HepG2 (cell line): ENCODE measurements around the gene ARHGEF39. TPM values are rescaled to one million over a fixed set of nuclear protein-coding genes. Genes with fewer than 3 reads are reported as not detected.
A peak's percentile ranks its signal among the peaks of the same experiment; 100 is the strongest.

Experiments
- ATAC-seq: fragments of 200-7000 bp; cut with Tn5 transposase; 3 replicates; pipeline ENCODE4 v1.9.1; 2020; ENCODE audit warnings: mild to moderate bottlenecking, moderate library complexity
- BruUV-seq: library from RNA; stranded (reverse); fragments of 400-500 nt; replicated peaks from 2 replicates; lab custom pipeline; 2021; lab: Mats Ljungman, UMichigan
- CTCF ChIA-PET: fragments of 300-600 bp; formaldehyde crosslinking; extraction: SDS; loops from one replicate; lab custom pipeline; 2021; ENCODE audit warnings: low total read pairs, inconsistent platforms, low intra/inter-chr PET ratio; lab: Yijun Ruan, JAX
- POLR2A ChIA-PET: fragments of 350-600 bp; sonication (Branson Sonifier 250); formaldehyde crosslinking; loops from one replicate; lab custom pipeline; 2020; ENCODE audit warnings: antibody characterized with exemption, inconsistent platforms; lab: Yijun Ruan, JAX
- DNase-seq: peaks from one replicate; pipeline ENCODE4 v3.0.0-alpha.2; 2015; ENCODE audit warnings: low spot score
- FAIRE-seq: peaks from 3 replicates; lab custom pipeline; 2011; peaks lifted over from hg19 to GRCh38; lab: Jason Lieb, UNC
- H2AFZ ChIP-seq: one replicate; pipeline ENCODE4 v1.6.1; 2011; ENCODE audit warnings: low read length, inconsistent platforms
- H3K27ac ChIP-seq: fragments of 300-600 bp; 3 replicates; pipeline ENCODE4 v1.8.0; 2011; ENCODE audit warnings: mixed run types, mild to moderate bottlenecking, mixed read lengths, low read length, inconsistent platforms; ENCODE audit not compliant: insufficient read depth; ENCODE audit errors: extremely low read length
- H3K27me3 ChIP-seq, 2 experiments: fragments of 200-600 bp in 1 of 2; 2 replicates in 1 of 2; 3 replicates in 1 of 2; pipeline versions ENCODE4 v1.6.0 to v1.8.0; 2011; ENCODE audit warnings: low read length in 2 of 2, mild to moderate bottlenecking in 2 of 2, moderate library complexity in 2 of 2, inconsistent platforms in 1 of 2; ENCODE audit not compliant: insufficient read depth in 2 of 2, control insufficient read depth in 1 of 2
- H3K36me3 ChIP-seq, 2 experiments: fragments of 200-600 bp in 1 of 2; replicated peaks in 1 of 2; 2 replicates in 1 of 2; 3 replicates in 1 of 2; pipeline versions ENCODE4 v1.5.1 to v1.8.0; 2011; ENCODE audit warnings: low read length in 2 of 2, inconsistent platforms in 1 of 2; ENCODE audit not compliant: insufficient read depth in 2 of 2, control insufficient read depth in 1 of 2
- H3K4me1 ChIP-seq: 2 replicates; pipeline ENCODE4 v1.5.1; 2012; ENCODE audit warnings: low read length, inconsistent platforms; ENCODE audit not compliant: insufficient read depth
- H3K4me2 ChIP-seq: 2 replicates; pipeline ENCODE4 v1.6.0; 2011; ENCODE audit warnings: low read depth, low read length, inconsistent platforms
- H3K4me3 ChIP-seq, 3 experiments: fragments of 200-600 bp in 1 of 3; sonication (generic), shearing (Covaris generic) in 1 of 3; replicated peaks in 1 of 3; 2 replicates each; pipeline ENCODE4 v1.5.1; 2011 to 2016; ENCODE audit warnings: low read length in 3 of 3, inconsistent platforms in 2 of 3, low read depth in 2 of 3, mild to moderate bottlenecking in 2 of 3, control low read depth in 1 of 3, mixed read lengths in 1 of 3; ENCODE audit not compliant: insufficient read depth in 1 of 3
- H3K79me2 ChIP-seq: one replicate; pipeline ENCODE4 v1.6.1; 2011; ENCODE audit warnings: low read length, inconsistent platforms; ENCODE audit not compliant: insufficient read depth
- H3K9ac ChIP-seq: 2 replicates; pipeline ENCODE4 v1.6.0; 2011; ENCODE audit warnings: mild to moderate bottlenecking, low read depth, low read length, inconsistent platforms; ENCODE audit not compliant: insufficient read depth
- H3K9me3 ChIP-seq: 2 replicates; pipeline ENCODE4 v1.5.1; 2012; ENCODE audit warnings: mild to moderate bottlenecking, low read length
- H4K20me1 ChIP-seq: 2 replicates; pipeline ENCODE4 v1.6.0; 2011; ENCODE audit warnings: inconsistent platforms, mild to moderate bottlenecking, low read length, moderate library complexity; ENCODE audit not compliant: insufficient read depth
- CTCF ChIP-seq: sonication (generic); formaldehyde crosslinking; IDR thresholded peaks from 2 replicates; pipeline ENCODE4 v1.5.0; 2020; ENCODE audit warnings: mild to moderate bottlenecking, missing genetic modification reagents, moderate library complexity
- FLYWCH1 ChIP-seq: sonication (generic); formaldehyde crosslinking; IDR thresholded peaks from 2 replicates; pipeline ENCODE4 v1.8.1; 2023; ENCODE audit warnings: mild to moderate bottlenecking, missing genetic modification reagents
- JUND ChIP-seq: sonication (generic); formaldehyde crosslinking; IDR thresholded peaks from 2 replicates; pipeline ENCODE4 v1.8.0; 2022; ENCODE audit warnings: mild to moderate bottlenecking, missing genetic modification reagents
- KDM2A ChIP-seq: sonication (generic); formaldehyde crosslinking; IDR thresholded peaks from 2 replicates; pipeline ENCODE4 v1.4.0; 2020; ENCODE audit warnings: low read depth, missing genetic modification reagents, borderline replicate concordance
- KDM6A ChIP-seq: IDR thresholded peaks from 2 replicates; pipeline ENCODE4 v1.6.1; 2016; ENCODE audit warnings: low read depth
- MEF2D ChIP-seq: sonication (generic); formaldehyde crosslinking; IDR thresholded peaks from 2 replicates; pipeline ENCODE4 v1.5.1; 2020; ENCODE audit warnings: mild to moderate bottlenecking, missing genetic modification reagents
- SMC3 ChIP-seq: IDR thresholded peaks from 2 replicates; pipeline ENCODE4 v1.6.1; 2011; ENCODE audit warnings: low read length, improper control_type of control experiment
- STAG1 ChIP-seq: sonication (generic); formaldehyde crosslinking; IDR thresholded peaks from 2 replicates; pipeline ENCODE4 v1.4.0; 2020; ENCODE audit warnings: missing genetic modification reagents
- TCF12 ChIP-seq, 2 experiments: fragments of 450-650 bp in 1 of 2; sonication (generic) in 1 of 2; formaldehyde crosslinking in 1 of 2; IDR thresholded peaks; 2 replicates each; pipeline versions ENCODE4 v1.6.1 to v1.8.0; 2017 to 2022; ENCODE audit warnings: antibody characterized with exemption in 1 of 2, mild to moderate bottlenecking in 1 of 2, missing genetic modification reagents in 1 of 2, moderate library complexity in 1 of 2
- XRCC5 ChIP-seq: fragments of 200-400 bp; formaldehyde crosslinking; optimal IDR thresholded peaks from 2 replicates; pipeline ENCODE3; 2017; ENCODE audit warnings: mild to moderate bottlenecking, low read length
- WGBS: methylation state at CpG from one replicate; pipeline ENCODE4 v1.1.6; 2017; ENCODE audit warnings: low lambda C conversion rate; 5-methylcytosine and 5-hydroxymethylcytosine counted together
- in situ Hi-C: cut with HindIII; loops from 2 replicates; pipeline ENCODE4 v1.10.0; 2017; ENCODE audit warnings: low pct_unique_long_range_greater_than_20kb; ENCODE audit not compliant: extremely low pct_ligation_motif_present
- intact Hi-C: fragments of 100-400 bp; cut with micrococcal nuclease; formaldehyde crosslinking; loops from one replicate; pipeline ENCODE4 v1.10.0; 2022; ENCODE audit not compliant: unreplicated experiment
- polyA plus RNA-seq, 8 experiments: library from polyadenylated mRNA; depleted of rRNA in 3 of 8; stranded (reverse) in 7 of 8; unstranded in 1 of 8; fragments of >200 nt; fragmentation: Illumina TruSeq in 4 of 8; extraction: Trizol in 4 of 8; gene quantifications; 2 replicates each; pipeline versions ENCODE4 v1.2.1 to v1.2.3, GENCODE V29; 2011 to 2016; ENCODE audit warnings: low read depth in 4 of 8, missing spikeins in 1 of 8, mixed read lengths in 1 of 8; ENCODE audit not compliant: insufficient read depth in 1 of 8
- total RNA-seq, 5 experiments: library from RNA; depleted of rRNA; stranded (reverse); fragments of >200 nt; fragmentation: Illumina TruSeq; extraction: Trizol; gene quantifications; 2 replicates each; pipeline ENCODE4 v1.2.3, GENCODE V29; 2016; ENCODE audit warnings: low read depth in 1 of 5

Gene ARHGEF39
- total and polyA plus RNA-seq, 2 of the 13 experiments (the other 11 are each of a cell fraction or from before 2014, with no cell fraction given): 11.2 to 12.3 TPM

- 26% methylated on average over 8 of the region's 8 CpGs for WGBS
- no peak for TF ChIP-seq FLYWCH1 (CRISPR knock-in tag)
- peak; percentile 67 for TF ChIP-seq CTCF (CRISPR knock-in tag)
- peak; percentile 22; the same call in 1 of the 2 replicates for TF ChIP-seq STAG1
- TF ChIP-seq XRCC5: peak; percentile 59
- no peak for TF ChIP-seq KDM6A (CRISPR knock-in tag)
- 0 out of 2 replicates have a peak, but pooled peaks have one; percentile 17 for TF ChIP-seq SMC3
- TF ChIP-seq JUND (CRISPR knock-in tag): no peak
- TF ChIP-seq KDM2A: 0 out of 2 replicates have a peak, but pooled peaks have one; percentile 25
- TF ChIP-seq MEF2D: no peak
- TF ChIP-seq TCF12 (IDR thresholded peaks at IDR 0.05): no peak
- no peak for TF ChIP-seq TCF12 (CRISPR knock-in tag; IDR thresholded peaks at IDR 0.05)
- DNase-seq: peak; percentile 17
- Histone ChIP-seq H4K20me1 (no peaks in the 10 kb centered on the region), H3K4me3 (no peak overlapping the region), H3K4me2 (no peak overlapping the region), H2AFZ (no peak overlapping the region), H3K27ac (no peak overlapping the region), H3K79me2 (peaks cover under 1% of the 10 kb centered on the region), H3K9ac (no peak overlapping the region), H3K9me3 (no peaks in the 10 kb centered on the region), H3K4me1 (peaks cover 8% of the 10 kb centered on the region), H3K27me3 (peaks cover 0 to 28% of the 10 kb centered on the region in 2 experiments; a peak in 3 of 5 replicates), H3K36me3 (peaks cover 3 to 14% of the 10 kb centered on the region in 2 experiments; a peak in 3 of 5 replicates)
- intact Hi-C loops (no loop called here), in situ Hi-C loops (no loop called here)
- peak; percentile 73 for FAIRE-seq
- ChIA-PET POLR2A (interaction anchor here (0.9 to 1.2 kb wide), 2 partner anchors 11 to 121 kb away, joined by 3 read pairs; partner anchors contain the start of genes CREB3 and TLN1), CTCF (no interaction called here)
- ATAC-seq: peak; percentile 70
- BruUV-seq: no TSS peak
Observed at GRCh38 chr9:35611230-35611797, 53.7 kb downstream of the ARHGEF39 start.
